Breast epithelium (tissue), 4 donors: Measurements from ENCODE around the gene OBP2B. TPM values are rescaled to one million over a fixed set of nuclear protein-coding genes. Genes with fewer than 3 reads are reported as not detected.
A peak's percentile ranks its signal among the peaks of the same experiment; 100 is the strongest.
"Not testable (repeated sequence)": the region's sequence is repeated elsewhere in the genome, so short reads cannot be mapped to it uniquely, and the experiment has no call there.

Source experiments
- DNase-seq, 2 donors: peaks; one replicate each; pipeline ENCODE4 v3.0.0-alpha.2; 2019; ENCODE audit warnings: low spot score in 2 of 2
- H3K27ac ChIP-seq, 2 donors: fragments of 200-600 bp; sonication (generic) in 1 of 2; one replicate each; pipeline ENCODE4 v1.5.1; 2016 to 2019; ENCODE audit warnings: mild to moderate bottlenecking in 1 of 2
- H3K27me3 ChIP-seq, 2 donors: fragments of 200-600 bp; sonication (generic) in 1 of 2; one replicate each; pipeline versions ENCODE4 v1.5.1 to v1.6.0; 2017 to 2019; ENCODE audit warnings: control low read depth in 1 of 2, mild to moderate bottlenecking in 1 of 2
- H3K36me3 ChIP-seq: fragments of 200-600 bp; one replicate; pipeline ENCODE4 v1.5.1; 2019
- H3K4me1 ChIP-seq, 2 donors: fragments of 200-600 bp; sonication (generic); one replicate each; pipeline ENCODE4 v1.5.1; 2016 to 2019; ENCODE audit warnings: control low read depth in 1 of 2
- H3K4me3 ChIP-seq, 3 donors: fragments of 200-600 bp; sonication (generic); 1 replicate in 2 of 3; 2 replicates in 1 of 3; pipeline ENCODE4 v1.5.1; 2016 to 2019; ENCODE audit warnings: mild to moderate bottlenecking in 3 of 3, moderate library complexity in 2 of 3
- H3K9me3 ChIP-seq, 2 donors: fragments of 200-600 bp; sonication (generic) in 1 of 2; one replicate each; pipeline ENCODE4 v1.5.1; 2016 to 2019; ENCODE audit warnings: control low read depth in 1 of 2
- CTCF ChIP-seq, 3 donors: fragments of 450-650 bp; IDR thresholded peaks; one replicate each; pipeline ENCODE4 v1.5.1; 2016 to 2017; ENCODE audit warnings: antibody characterized with exemption in 3 of 3, mild to moderate bottlenecking in 3 of 3, moderate library complexity in 3 of 3
- POLR2A ChIP-seq: fragments of 450-650 bp; IDR thresholded peaks from one replicate; pipeline ENCODE4 v1.6.1; 2016; ENCODE audit warnings: antibody characterized with exemption, mild to moderate bottlenecking, moderate library complexity
- POLR2AphosphoS5 ChIP-seq, 3 donors: sonication (generic); formaldehyde crosslinking; IDR thresholded peaks; one replicate each; pipeline ENCODE4 v1.6.1; 2017; ENCODE audit warnings: antibody characterized with exemption in 3 of 3
- intact Hi-C: fragments of 100-400 bp; cut with DNase I; formaldehyde crosslinking; loops from one replicate; pipeline ENCODE4 v1.15.1; 2023; ENCODE audit warnings: low total_unique reads
- total RNA-seq, 3 donors: library from RNA; depleted of rRNA; stranded (reverse); fragments of >200 nt; gene quantifications; one replicate each; pipeline ENCODE4 v1.1.0, GENCODE V29; 2016

The OBP2B gene
- total RNA-seq, 3 donors from 2014 or later: 0.88 to 0.98 TPM; not detected in 1

DNA sequence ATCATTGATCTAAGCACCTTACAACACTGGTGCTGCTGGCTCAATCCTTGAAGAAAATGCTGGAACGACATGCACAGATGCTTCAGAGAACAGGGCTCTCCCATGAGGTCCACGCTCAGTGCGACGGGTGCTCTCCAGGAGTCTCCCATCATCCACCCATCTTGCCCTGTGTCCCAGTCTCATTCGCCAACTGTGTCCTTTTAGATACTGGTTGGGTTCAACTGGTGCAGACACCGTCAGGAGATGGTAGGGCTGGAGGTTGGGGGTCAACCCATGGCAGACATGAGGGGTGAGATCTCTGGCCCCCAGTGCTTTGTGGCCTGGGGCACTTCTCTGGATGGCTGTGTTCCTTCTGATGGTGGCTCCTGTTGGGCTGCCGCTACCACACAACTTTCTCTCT is 1.6 kb upstream of the OBP2B start:
- H3K27ac ChIP-seq: peak overlapping the region; percentile 20 to 75
- H3K9me3 ChIP-seq: no peaks in the 10 kb centered on the region
- H3K27me3 ChIP-seq: no peaks in the 10 kb centered on the region
- H3K4me1 ChIP-seq: no peaks in the 10 kb centered on the region
- TF ChIP-seq CTCF (IDR thresholded peaks at IDR 0.05) (no peak), POLR2AphosphoS5 (IDR thresholded peaks at IDR 0.05) (no peak), POLR2A (no peak)
- no peak for DNase-seq
- peak overlapping the region in 1 of 3 donors; percentile 13 for H3K4me3 ChIP-seq
- no peaks in the 10 kb centered on the region for H3K36me3 ChIP-seq
- intact Hi-C loops: no loop called here

DNA sequence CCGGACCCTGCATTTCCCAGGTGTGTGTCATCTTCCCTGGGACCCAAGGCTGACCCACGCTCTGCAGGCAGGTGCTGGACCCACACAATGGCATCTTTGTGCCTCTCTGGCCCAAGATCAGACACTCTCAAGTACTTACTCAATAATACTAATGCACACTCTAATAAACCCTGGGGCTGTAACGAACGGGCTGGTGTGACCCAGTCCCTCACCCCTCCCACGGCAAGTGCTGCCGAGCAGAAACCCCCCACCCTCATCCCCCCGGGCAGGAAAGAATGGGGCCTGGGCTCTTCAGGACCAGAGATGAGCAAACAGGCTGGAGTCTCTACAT is 1.1 kb upstream of the OBP2B start:
- TF ChIP-seq CTCF (IDR thresholded peaks at IDR 0.05) (no peak), POLR2AphosphoS5 (IDR thresholded peaks at IDR 0.05) (no peak), POLR2A (no peak)
- peak; percentile 66 to 91 for DNase-seq
- Histone ChIP-seq H3K4me3 (peak overlapping the region in 2 of 3 donors; percentile 13 to 44), H3K36me3 (no peaks in the 10 kb centered on the region), H3K27ac (peak overlapping the region; percentile 20 to 75), H3K4me1 (no peaks in the 10 kb centered on the region), H3K9me3 (no peaks in the 10 kb centered on the region), H3K27me3 (no peaks in the 10 kb centered on the region)
- intact Hi-C loops: no loop called here

- not testable (repeated sequence) for H3K27me3 ChIP-seq, H3K9me3 ChIP-seq, H3K36me3 ChIP-seq, H3K4me1 ChIP-seq
- H3K27ac ChIP-seq: peak overlapping the region in 1 of 2 donors; percentile 75
- intact Hi-C loops: loop anchor here (5.0 kb wide), 1 partner anchor 878 kb away; no protein-coding TSS in a partner anchor
- DNase-seq: peak in 1 of 2 donors; percentile 30
- peak overlapping the region in 2 of 3 donors; percentile 13 to 44 for H3K4me3 ChIP-seq
Measured at GRCh38 chr9:133209327-133210201, 514 bp upstream of the OBP2B start.

DNA sequence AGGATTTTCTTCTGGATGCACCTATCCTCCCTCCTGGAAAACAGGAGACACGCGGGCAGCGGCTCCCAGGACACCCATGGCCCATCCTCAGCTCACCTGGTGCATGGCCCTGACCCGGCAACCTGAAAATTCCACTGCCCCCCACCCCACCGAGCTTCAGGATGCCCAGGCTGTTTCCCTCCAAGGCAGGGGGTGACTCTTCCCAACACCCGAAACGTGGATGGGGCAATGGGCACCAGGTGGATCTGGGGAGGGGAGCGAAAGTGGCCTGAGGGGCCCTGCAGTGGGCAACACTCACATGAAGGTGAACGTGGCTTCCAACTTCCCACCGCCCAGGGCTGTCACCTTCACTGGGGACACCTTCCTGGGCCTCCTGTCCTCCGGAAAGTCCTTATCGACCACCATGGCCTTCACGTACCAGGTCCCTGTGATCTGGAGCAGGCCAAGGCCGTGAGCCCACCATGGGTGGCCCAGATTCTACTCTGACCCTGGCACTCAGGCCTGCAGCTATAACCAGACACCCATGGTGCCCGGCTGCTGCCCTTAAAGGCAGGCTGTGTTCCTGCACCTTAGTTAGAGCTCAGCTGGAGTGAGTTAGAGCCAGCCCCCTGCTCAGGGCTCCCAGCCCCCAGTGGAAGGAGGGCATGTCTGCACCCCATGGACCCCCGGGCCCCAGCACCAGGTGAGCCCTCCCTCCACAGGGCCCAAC is 725 bp downstream of the OBP2B start:
- H3K27me3 ChIP-seq, H3K27ac ChIP-seq, H3K36me3 ChIP-seq, H3K4me3 ChIP-seq, H3K4me1 ChIP-seq, H3K9me3 ChIP-seq: not testable (repeated sequence)
- peak in 1 of 2 donors; percentile 13 for DNase-seq
- intact Hi-C loops: loop anchor here (5.0 kb wide), 1 partner anchor 879 kb away; no protein-coding TSS in a partner anchor

GRCh38 chr9:133207540-133208170 is 1.4 kb downstream of the OBP2B start:
- no peaks in the 10 kb centered on the region for H3K27me3 ChIP-seq
- H3K4me1 ChIP-seq: no peaks in the 10 kb centered on the region
- H3K4me3 ChIP-seq: no peak overlapping the region
- no peak for TF ChIP-seq POLR2A
- TF ChIP-seq CTCF (IDR thresholded peaks at IDR 0.05): no peak
- no peak for TF ChIP-seq POLR2AphosphoS5 (IDR thresholded peaks at IDR 0.05)
- no peak overlapping the region for H3K27ac ChIP-seq
- no peaks in the 10 kb centered on the region for H3K36me3 ChIP-seq
- DNase-seq: peak in 1 of 2 donors; percentile 12
- intact Hi-C loops: loop anchor here (5.0 kb wide), 1 partner anchor 880 kb away; no protein-coding TSS in a partner anchor
- H3K9me3 ChIP-seq: no peaks in the 10 kb centered on the region
